Measurements from ENCODE around the gene TPPP2.

DNA sequence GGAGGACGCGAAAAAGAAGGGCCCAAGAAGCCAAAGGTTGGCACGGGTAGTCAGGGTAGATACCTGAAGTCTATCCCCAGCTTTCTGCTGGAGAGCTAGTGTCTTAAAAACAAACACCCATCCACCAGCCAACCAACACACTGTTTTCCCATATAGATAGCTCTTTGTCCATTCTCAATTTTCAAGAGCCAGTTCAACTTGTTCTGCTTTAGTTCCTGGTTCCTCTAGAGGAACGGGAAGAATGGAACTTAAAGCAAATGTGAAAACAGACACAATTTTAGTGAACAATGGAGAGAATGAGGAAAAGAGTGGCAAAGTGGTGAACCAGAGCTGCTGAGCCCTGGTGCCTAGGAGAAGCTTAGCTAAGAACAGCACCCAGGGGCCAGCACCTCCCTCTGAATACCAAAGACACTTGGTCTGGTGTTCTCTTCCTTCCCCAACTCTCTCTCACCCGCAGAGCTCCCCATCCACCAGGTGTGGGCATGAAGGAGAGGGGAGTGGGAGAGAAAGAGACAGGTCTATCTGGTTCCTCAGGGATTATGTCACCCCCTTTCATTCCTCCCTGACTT lies 9.0 kb upstream of the TPPP2 start:
- TF ChIP-seq HNF4G (IDR thresholded peaks at IDR 0.05) = no peak
- TF ChIP-seq TAF1 (conservative IDR thresholded peaks at IDR 0.05) = no peak
- TF ChIP-seq RAD21 (IDR thresholded peaks at IDR 0.05) = no peak
- TF ChIP-seq, protein P1, sequence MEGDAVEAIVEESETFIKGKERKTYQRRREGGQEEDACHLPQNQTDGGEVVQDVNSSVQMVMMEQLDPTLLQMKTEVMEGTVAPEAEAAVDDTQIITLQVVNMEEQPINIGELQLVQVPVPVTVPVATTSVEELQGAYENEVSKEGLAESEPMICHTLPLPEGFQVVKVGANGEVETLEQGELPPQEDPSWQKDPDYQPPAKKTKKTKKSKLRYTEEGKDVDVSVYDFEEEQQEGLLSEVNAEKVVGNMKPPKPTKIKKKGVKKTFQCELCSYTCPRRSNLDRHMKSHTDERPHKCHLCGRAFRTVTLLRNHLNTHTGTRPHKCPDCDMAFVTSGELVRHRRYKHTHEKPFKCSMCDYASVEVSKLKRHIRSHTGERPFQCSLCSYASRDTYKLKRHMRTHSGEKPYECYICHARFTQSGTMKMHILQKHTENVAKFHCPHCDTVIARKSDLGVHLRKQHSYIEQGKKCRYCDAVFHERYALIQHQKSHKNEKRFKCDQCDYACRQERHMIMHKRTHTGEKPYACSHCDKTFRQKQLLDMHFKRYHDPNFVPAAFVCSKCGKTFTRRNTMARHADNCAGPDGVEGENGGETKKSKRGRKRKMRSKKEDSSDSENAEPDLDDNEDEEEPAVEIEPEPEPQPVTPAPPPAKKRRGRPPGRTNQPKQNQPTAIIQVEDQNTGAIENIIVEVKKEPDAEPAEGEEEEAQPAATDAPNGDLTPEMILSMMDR (IDR thresholded peaks at IDR 0.05; ENCODE audit: low read depth, low read length, missing input control) = no peak
- TF ChIP-seq, protein P2, sequence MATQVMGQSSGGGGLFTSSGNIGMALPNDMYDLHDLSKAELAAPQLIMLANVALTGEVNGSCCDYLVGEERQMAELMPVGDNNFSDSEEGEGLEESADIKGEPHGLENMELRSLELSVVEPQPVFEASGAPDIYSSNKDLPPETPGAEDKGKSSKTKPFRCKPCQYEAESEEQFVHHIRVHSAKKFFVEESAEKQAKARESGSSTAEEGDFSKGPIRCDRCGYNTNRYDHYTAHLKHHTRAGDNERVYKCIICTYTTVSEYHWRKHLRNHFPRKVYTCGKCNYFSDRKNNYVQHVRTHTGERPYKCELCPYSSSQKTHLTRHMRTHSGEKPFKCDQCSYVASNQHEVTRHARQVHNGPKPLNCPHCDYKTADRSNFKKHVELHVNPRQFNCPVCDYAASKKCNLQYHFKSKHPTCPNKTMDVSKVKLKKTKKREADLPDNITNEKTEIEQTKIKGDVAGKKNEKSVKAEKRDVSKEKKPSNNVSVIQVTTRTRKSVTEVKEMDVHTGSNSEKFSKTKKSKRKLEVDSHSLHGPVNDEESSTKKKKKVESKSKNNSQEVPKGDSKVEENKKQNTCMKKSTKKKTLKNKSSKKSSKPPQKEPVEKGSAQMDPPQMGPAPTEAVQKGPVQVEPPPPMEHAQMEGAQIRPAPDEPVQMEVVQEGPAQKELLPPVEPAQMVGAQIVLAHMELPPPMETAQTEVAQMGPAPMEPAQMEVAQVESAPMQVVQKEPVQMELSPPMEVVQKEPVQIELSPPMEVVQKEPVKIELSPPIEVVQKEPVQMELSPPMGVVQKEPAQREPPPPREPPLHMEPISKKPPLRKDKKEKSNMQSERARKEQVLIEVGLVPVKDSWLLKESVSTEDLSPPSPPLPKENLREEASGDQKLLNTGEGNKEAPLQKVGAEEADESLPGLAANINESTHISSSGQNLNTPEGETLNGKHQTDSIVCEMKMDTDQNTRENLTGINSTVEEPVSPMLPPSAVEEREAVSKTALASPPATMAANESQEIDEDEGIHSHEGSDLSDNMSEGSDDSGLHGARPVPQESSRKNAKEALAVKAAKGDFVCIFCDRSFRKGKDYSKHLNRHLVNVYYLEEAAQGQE (IDR thresholded peaks at IDR 0.05) = no peak
- TF ChIP-seq HNF4A (conservative IDR thresholded peaks at IDR 0.05) = no peak
- TF ChIP-seq EGR1 (IDR thresholded peaks at IDR 0.05; ENCODE audit: low read depth in 2 of 2) = no peak
- TF ChIP-seq, protein P3, sequence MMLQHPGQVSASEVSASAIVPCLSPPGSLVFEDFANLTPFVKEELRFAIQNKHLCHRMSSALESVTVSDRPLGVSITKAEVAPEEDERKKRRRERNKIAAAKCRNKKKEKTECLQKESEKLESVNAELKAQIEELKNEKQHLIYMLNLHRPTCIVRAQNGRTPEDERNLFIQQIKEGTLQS (IDR thresholded peaks at IDR 0.05) = no peak
- TF ChIP-seq, protein P4, sequence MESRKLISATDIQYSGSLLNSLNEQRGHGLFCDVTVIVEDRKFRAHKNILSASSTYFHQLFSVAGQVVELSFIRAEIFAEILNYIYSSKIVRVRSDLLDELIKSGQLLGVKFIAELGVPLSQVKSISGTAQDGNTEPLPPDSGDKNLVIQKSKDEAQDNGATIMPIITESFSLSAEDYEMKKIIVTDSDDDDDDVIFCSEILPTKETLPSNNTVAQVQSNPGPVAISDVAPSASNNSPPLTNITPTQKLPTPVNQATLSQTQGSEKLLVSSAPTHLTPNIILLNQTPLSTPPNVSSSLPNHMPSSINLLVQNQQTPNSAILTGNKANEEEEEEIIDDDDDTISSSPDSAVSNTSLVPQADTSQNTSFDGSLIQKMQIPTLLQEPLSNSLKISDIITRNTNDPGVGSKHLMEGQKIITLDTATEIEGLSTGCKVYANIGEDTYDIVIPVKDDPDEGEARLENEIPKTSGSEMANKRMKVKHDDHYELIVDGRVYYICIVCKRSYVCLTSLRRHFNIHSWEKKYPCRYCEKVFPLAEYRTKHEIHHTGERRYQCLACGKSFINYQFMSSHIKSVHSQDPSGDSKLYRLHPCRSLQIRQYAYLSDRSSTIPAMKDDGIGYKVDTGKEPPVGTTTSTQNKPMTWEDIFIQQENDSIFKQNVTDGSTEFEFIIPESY (IDR thresholded peaks at IDR 0.05) = no peak
- no peak for TF ChIP-seq SP1 (IDR thresholded peaks at IDR 0.05)
- TF ChIP-seq GABPA (IDR thresholded peaks at IDR 0.05 in 1 of 2, conservative IDR thresholded peaks at IDR 0.05 in 1 of 2) = no peak

Data from liver (tissue), 3 donors.